GM21423 (cell line): ENCODE results near the gene COL8A2.
A peak's percentile ranks its signal among the peaks of the same experiment; 100 is the strongest.
"Not testable (repeated sequence)": the region's sequence is repeated elsewhere in the genome, so short reads cannot be mapped to it uniquely, and the experiment has no call there.

Experiments
- ATAC-seq: cut with Tn5 transposase; IDR thresholded peaks from one replicate; pipeline ENCODE4 v1.9.1; 2021; ENCODE audit warnings: mild to moderate bottlenecking, moderate library complexity; ENCODE audit not compliant: unreplicated experiment

Gene COL8A2

DNA sequence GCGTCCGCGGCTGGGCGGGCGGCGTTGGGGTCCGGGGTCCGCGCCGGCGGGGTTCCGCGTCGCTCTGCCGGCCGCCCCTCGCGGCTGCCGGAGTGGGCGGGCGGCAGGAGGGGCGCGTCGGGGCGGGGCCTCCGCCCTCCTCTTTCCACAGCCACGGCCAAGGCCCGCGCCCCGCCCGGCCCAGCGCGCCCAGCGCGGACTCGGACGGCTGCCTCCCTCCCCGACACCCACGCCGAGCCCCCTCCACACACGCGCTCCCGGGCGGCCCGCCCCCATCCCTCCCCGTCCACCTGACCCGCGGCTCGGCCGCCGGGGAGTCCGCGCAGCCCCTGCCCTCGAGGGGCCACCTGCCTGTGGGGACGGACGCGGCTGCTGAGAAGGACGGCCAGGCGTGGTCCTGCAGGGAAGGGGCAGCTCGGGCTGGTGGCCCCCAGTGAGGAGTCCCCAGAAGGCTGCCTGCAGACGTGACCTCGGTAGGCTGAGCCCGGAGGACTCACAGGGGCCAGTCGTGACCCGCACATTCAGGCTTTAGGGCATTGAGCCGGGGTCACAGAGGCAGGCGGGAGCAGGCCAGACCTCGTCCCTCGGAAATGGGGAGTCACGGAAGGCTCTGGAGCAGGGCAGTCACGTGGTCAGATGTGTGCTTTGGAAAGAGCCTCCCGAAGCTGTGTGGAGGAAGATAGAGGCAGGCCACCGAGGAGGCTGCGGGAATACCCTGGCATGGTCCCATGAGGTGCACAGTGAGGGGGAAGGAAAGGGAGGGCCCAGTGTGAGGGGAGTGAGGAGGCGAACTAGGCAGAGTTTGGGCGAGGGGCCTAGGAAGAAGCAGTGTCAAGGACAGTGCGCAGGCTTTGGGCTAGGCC is at the start of gene COL8A2:
TSS of gene COL8A2 (minus strand) at position 94 of the 863 bp plus-strand sequence. CDS start 24,980 bp downstream, outside the sequence.
- no peak for ATAC-seq

DNA sequence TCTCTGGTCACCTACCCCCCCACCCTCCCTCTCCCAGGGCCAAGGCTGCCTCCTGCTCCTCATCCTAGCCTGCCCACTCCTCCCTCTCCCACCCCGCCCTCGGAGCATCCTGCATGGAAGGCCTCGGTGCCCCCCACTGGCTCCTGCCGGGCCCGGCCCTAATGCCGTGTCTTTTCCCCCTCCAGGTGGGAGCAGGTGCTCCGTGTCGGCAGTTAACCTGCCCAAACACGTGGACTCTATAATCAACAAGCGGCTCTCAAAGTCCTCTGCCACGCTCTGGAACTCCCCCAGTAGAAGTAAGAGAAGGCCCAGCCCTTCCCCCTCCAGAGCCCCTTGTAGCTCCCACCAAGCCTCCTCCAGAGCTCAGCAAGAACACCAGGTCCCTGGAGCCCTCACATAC is 49.7 kb upstream of the COL8A2 start:
- no peak for ATAC-seq

DNA sequence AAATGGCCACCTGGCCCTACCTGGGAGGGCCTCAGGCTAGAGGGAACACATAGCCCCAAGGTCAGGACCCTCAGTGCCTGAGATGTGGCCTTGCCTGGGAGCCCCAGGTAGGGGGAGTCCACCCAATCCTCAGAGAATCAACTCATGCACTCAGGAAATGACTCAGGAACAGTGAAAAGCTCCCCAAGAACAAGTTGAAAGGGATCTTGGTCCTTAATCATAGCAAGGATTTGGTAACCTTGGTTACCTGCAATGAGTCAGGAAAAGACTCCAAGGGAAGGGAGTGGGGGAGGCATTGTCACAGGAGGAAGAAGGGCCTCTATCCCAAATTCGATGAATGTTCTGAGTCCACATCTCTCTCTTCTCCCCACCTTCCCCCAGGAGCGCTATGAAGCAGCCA is 48.0 kb upstream of the COL8A2 start:
- no peak for ATAC-seq

- no peak for ATAC-seq
These were observed 47.2 kb upstream of the COL8A2 start for GRCh38 chr1:36172017-36172747.

GRCh38 chr1:36170643-36171412 is 45.8 kb upstream of the COL8A2 start:
- ATAC-seq: no peak

- ATAC-seq: no peak
These were observed 43.5 kb upstream of the COL8A2 start for GRCh38 chr1:36168514-36168913.

DNA sequence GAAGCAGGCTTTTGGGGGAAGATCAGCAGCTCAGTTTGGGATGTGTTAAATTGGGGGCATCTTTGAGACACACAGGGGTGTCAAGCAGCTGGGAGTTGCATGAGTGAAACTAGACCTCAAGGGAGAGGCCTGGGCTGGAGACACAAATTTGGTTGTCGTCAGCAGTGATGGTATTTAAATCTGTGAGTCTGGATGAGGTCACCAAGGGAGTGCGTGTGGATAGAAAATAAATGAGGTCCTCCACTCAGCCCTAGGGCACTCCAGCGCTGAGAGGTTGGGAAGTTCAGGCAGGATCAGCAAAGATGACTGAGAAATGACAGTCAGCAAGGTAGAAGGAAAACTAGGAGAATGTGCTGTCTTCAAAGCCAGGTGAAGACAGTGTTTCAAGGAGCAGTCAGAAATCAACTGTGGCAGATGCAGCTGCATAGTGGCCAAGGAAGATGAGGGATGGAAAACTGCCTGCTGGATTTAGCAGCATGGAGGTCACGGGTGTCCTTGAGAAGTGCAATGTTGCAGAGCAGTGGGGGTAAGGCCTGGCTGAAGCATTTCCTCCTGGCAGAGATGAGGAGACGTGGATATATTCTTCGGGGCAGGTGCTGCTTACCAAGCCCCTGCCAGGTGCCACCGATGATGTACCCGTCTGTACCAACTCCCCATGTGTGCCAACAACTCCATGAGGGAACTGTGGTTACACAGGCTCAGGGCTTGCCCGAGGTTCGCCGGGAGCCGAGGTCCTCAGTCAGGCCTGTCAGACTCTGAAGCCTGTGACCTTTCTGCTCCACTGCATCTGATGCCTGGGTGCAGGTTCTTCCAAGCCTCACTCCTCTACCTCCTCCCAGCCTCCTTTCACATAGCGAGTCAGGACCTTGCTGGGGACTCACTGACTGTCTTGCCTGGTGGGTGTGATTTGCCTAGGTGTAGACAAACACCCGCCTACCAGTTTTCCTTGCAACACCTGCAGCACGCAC is 42.2 kb upstream of the COL8A2 start:
- no peak for ATAC-seq

GRCh38 chr1:36166136-36166535 is 41.1 kb upstream of the COL8A2 start:
- ATAC-seq: no peak

- no peak for ATAC-seq
These were observed 40.1 kb upstream of the COL8A2 start for GRCh38 chr1:36165145-36165544.

- no peak for ATAC-seq
These were observed 39.3 kb upstream of the COL8A2 start for GRCh38 chr1:36164361-36164760.

- no peak for ATAC-seq
These were observed 38.4 kb upstream of the COL8A2 start for GRCh38 chr1:36163426-36163825.

- ATAC-seq: no peak
These were observed 37.7 kb upstream of the COL8A2 start for GRCh38 chr1:36162680-36163239.

- ATAC-seq: no peak
These were observed 36.9 kb upstream of the COL8A2 start for GRCh38 chr1:36161641-36162531.

DNA sequence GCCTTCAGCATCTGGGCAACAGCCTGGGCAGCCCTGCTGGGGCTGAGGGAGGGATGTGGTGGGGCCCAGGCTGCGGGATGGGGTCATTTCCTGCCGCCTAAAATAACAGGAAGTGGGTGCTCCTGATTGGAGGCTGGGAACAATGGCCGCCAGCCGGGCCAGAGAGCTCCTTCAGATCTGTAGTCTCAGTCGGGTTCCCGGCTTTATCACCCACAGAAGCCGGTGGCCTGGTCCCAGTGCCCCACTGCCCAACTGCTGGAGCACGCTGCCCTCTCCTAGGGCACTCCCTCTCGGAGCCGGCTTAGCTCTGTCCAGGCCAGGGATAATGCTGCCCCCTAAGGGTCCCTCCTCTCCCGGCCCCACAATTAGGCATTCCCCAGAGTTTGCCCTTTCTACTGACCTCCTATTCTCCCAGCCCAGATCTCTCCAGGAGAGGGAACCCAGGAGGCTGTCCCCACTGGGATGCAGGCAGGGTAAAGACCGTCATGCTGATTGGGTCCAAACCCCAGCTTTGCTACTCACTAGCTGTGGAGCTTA is 36.0 kb upstream of the COL8A2 start:
- ATAC-seq: peak; percentile 32

DNA sequence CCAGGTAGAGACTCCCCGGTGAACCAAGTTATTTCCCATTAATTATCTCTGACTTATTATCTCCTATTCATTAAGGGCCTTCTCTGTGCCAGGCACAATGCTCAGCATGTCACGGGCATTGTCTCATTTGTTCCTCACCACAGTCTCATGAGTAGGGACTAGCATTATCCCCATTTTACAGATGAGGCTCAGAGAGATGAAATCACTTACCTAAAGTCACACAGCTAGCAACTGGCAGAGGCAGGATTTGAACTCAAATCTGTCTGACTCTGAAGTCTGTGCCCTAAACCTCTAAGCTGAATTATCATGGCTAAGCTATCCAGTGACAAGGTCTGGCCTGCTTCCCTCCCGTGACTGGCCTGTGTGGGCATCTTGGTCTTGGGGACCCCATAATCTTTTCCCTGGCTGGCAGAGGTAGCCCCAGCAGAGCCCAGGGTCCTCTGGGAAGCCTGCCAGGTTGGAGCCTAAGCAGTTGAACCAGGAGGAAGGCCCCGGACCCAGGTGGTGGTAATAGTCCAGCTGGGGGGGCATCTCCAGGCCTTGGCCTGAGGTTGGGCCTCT is 35.4 kb upstream of the COL8A2 start:
- no peak for ATAC-seq

GRCh38 chr1:36159614-36160387 is 34.8 kb upstream of the COL8A2 start:
- ATAC-seq: no peak

GRCh38 chr1:36158827-36159252 is 33.8 kb upstream of the COL8A2 start:
- not testable (repeated sequence) for ATAC-seq
